T-helper 22 cell (primary cell): ENCODE data around the gene P3H3.

Experiments used
- DNase-seq: peaks from one replicate; pipeline ENCODE4 v3.0.0-alpha.2; 2020; ENCODE audit warnings: low read depth

Gene P3H3

DNA sequence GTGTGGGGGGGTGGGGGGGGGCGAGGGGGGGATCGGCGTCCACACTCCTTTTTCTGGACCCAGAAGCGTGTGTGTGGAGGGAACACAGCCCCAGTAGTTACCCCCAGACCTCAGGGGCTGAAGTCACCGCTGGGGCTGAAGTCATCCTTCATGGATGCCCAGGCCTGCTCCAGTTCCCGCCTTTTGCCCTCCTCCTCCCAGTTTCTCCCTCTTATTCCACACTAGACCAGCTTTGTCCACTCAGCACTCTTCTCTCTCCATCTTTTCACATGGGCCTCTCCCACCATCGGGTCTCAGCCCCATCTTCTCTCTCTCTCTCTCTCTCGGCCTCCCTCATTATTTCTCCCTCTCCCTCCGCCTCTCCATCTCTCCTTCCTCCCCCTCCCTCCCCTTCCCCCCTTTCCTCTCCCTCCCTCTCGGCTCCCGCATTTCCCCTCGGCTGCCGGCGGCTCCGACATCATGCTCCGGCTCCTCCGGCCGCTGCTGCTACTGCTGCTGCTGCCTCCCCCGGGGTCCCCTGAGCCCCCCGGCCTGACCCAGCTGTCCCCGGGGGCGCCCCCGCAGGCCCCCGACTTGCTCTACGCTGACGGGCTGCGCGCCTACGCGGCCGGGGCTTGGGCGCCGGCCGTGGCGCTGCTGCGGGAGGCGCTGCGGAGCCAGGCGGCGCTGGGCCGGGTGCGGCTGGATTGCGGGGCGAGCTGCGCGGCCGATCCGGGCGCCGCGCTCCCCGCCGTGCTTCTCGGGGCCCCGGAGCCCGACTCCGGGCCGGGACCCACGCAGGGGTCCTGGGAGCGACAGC is at the start of gene P3H3:
Gene P3H3, plus strand, starts transcription at position 426 of the 799 bp plus-strand sequence. Its CDS starts 34 bp downstream, at position 460.
- no peak for DNase-seq

DNA sequence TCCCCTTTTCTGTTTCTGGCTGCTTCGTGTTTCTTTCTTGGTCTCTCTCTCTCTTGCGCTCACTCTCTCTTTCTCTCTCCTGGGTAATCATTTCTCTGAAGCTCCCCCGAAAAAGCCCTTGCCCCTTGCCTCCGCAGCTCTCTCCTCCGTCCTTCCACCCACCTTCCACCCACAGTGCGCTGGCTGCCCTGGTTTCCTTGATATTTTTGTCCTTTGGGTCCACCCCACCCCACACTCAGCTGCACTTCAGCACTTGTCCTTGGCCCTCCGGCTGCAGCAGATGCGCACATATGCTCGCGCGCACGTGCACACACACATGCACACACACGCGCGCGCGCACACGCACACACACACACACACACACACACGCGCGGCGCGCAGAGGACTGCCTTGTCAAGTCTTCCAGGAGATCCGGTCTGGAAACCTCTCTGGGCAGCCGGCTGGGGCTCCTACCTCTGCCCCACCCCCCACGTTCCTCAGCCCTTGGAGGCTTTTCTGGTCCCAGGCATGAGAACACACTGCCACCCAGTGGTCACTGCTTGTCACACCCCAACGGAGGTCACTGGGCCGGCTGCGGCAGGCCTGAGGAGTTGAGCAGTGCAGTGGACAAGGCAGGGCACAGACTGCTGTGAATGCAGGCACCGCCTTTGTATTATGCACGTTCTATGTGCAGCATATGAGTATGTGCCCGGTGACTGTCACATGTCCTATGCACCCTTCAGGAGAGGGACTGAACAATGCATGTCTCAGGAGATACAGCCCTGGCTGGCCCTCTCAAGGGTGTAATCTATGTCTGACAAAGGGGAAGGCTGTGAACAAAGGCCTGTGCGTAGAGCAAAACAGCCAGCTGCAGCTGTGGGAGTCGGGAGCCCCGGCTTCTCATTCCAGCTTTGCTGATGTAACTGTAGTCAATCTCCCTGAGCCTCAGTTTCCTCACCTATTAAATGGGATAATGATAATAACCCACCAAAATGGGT is 49.3 kb upstream of the P3H3 start:
- peak; percentile 72 for DNase-seq

DNA sequence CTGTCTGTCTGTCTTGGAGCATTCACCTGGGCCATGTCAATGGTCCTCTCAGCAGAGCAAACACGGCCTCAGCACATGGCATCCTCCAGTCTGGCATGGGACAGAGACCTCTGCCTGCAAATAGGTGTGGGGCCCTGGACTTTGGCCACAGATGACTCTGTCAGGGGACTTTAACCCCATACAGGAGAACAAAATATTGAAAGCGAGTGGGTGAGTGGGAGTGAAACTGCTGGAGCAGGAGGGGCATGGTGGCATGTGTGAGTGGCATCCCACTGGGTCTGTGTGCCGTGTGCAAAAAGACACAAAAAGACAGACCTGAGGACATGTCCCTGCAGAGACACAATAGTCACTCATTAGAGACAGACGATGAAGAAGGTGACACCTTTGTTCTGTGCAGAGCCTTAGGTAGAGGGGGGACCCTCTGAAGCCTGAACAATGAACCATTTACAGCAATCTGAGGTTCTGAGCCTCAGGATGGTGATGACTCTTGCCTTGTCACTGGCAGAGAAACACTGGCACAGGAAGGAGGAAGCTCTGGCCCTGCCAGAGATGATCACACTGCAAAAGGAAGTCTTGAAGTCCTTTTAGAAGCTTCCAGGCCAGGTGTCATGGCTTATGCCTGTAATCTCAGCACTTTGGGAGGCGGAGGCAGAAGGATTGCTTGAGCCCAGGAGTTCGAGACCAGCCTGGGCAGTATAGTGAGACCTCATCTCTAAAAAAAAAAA is 48.3 kb upstream of the P3H3 start:
- no peak for DNase-seq

DNA sequence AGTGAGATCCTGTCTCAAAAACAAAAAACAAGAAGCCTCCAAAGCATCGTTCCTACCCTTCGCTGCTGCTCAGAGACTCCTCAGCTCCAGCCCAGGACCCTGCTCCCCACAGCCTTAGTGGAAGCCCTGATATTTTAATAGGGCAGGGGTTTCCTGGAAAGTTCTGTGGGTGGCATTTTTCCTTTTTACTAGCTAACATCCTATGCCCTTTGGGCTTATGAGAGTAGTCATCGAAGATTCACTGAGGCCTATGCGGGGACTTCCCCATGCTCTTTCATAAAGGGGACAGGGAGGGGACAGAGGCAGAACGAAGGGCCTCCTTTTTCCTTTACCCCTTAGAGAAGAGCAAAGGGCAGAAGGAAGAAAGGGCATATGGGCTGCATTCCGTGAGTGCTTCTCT is 47.6 kb upstream of the P3H3 start:
- DNase-seq: no peak

GRCh38 chr12:6782119-6782518 is 46.1 kb upstream of the P3H3 start:
- no peak for DNase-seq

DNA sequence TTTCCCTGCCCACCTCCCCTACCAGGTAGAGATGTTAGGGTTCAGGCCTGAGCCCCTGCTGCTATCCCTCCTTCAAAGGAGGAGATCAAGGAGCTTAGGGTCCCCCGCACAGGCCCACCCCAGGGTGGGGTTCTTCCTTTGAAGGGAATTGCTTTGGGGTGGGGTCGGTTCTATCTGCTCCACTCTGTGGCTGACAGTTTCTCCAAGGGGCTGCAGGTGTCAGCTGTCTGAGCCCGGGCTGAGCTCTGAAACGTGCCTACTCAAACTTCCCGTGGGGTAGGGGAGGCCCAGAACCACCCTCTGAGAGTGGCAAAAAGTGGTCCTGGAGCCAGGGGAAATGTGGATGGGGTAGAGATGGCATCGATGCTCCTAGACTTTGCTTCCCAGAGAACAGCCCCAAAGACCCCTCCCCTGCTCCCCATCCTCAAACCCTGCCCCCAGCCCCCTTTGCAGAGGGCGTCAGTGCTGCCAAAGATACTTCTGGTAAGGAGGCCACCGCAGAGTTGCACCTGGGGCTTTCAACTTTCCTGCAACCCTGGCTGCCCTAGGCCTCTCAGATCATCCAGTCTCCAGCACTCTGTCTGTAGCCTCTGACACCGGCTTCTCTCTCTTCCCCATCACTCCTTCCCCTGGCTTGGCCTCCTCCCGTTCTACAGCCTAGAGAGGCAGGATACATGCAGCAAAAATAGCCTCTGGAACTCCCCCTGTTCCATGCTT is 45.2 kb upstream of the P3H3 start:
- no peak for DNase-seq

DNA sequence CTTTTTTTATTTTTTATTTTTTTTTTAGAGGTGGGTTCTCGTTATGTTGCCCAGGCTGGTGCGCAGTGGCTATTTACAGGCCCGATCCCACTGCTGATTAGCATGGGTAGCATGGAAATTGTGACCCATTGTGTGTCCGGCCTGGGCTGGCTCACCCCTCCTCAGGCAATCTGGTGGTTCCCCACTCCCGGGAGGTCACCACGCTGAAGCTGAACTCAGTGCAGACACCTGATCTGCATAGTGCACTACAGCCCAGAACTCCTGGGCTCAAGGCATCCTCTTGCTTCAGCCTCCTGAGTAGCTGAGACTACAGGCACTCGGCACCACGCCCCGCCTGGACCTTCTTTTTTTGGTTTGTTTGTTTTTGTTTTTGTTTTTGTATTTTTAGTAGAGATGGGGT is 44.4 kb upstream of the P3H3 start:
- DNase-seq: no peak

DNA sequence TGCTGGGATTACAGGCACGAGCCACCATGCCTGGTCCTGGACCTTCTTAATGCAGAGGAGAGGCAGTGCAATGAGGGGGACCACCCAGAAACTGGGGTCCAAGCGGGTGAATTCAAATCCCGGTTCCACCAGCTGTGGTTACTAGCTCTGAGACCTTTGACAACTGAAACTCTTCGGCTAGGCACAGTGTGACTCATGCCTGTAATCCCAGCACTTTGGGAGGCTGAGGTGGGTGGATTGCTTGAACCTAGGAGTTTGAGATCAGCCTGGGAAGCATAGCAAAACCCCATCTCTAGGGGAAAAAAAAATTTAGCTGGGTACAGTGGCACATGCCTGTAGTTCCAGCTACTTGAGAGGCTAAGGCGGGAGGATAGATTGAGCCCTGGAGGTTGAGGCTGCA is 43.9 kb upstream of the P3H3 start:
- no peak for DNase-seq

DNA sequence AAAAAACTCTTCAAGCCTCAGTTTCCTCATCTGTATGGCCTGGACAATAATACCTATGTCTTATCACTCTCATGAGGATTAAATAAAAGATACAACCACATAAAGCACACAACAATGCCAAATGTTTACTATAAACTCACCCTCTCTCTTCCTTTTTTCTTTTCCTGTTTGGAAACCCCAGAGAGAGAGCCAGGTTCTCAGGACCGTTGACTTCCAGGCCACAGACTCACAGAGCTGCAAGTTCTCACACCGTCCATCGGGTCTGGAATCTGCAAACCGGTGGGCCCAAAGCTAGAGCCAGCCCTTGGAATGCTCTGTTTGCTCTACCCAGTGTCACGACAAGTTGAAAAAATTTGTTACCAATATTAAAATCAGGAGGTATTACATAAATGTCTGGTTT is 43.4 kb upstream of the P3H3 start:
- DNase-seq: no peak

DNA sequence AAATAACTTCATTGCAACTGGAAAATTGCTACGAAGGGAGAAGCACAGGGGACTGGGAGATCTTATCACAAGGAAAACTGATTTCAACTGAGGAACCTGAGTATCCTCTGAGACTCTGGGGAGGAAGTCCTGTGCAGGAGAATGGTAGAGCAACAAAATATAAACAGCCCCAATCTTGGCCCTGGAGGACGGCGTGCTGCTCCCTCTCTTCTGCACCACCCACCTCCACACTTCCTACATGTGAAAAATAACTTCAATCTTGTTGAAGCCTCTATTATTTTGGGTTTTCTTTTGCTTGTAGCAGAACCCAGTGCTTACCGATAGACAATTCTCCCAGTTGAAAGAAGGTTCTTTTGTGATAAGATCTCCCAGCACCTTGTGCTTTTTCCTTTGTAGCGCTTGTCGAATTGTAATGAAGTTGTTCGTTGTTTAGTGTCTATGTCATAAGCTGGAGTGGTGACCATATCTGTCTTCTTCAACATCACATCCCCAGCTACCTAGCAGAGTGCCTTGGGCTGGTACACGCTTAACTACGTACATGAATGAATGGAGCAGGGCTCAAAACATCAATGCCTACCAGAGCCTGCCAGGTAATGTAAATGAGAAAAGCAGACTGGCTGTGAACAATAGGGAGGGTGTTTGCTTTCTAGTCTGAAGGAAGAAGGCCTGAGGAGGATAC is 41.7 kb upstream of the P3H3 start:
- DNase-seq: no peak

GRCh38 chr12:6787309-6787708 is 40.9 kb upstream of the P3H3 start:
- DNase-seq: no peak

DNA sequence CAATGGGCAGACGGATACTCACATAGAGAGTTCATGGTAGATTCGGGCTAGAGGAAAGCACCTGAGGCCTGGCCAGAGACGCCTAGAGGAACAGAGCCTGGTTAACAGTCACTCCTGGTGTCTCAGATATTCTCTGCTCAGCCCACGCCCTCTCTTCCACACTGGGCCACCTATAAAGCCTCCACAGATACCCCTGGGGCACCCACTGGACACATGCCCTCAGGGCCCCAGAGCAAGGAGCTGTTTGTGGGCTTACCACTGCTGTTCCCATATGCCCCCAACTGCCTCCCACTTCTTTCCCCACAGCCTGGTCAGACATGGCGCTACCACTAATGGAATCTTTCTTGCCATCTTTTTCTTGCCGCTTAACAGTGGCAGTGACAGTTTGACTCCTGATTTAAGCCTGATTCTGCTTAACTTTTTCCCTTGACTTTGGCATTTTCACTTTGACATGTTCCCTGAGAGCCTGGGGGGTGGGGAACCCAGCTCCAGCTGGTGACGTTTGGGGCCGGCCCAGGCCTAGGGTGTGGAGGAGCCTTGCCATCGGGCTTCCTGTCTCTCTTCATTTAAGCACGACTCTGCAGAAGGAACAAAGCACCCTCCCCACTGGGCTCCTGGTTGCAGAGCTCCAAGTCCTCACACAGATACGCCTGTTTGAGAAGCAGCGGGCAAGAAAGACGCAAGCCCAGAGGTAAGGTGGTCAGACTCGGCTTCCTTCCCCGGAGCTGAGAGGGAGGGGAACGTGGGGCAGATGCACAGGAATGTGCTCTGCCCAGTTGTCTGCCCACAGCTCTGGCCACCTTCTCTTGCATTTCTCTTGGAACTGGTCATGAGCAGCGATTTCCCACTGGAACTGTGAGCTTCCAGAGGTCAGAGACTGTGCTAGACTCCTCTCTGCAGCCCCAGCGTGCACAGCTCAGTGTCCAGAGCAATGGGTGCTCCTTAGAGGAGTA is 39.0 kb upstream of the P3H3 start, which contains the start of gene CD4:
Gene CD4, plus strand, starts transcription at position 557 of the 953 bp plus-strand sequence. CDS start 10,611 bp downstream, outside the sequence.
- DNase-seq: peak; percentile 49

- DNase-seq: peak; percentile 29
Measured at GRCh38 chr12:6790496-6791150, 37.6 kb upstream of the P3H3 start.

DNA sequence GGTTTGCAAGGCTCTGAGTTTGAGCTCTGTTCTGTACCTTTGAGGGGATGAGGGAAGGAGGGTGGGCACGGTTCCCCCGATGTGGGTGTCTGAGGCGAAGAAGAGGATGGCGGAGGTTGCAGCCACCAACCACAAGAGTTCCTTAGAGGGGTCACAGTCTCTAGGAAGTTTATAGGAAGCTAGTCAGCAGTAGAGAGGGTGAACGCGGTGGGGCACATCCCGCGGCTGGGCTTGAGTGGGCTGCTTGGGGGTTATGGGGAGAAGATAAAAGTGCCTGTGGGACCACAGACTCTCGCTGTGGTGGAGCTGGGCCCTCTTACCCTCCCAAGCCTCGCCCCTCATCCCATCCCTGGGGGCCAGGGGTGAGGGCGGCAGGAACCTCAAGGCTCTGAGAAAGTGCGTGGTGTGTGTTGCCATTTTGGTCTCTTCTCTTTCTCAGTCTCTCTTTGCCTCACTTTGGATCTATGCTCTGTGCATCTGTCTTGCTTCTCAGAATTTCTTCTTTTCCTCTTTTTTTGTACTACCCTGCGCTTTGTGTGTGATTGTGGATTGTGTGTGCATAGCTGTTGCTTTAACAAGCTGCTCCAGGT is 36.2 kb upstream of the P3H3 start:
- DNase-seq: no peak

DNA sequence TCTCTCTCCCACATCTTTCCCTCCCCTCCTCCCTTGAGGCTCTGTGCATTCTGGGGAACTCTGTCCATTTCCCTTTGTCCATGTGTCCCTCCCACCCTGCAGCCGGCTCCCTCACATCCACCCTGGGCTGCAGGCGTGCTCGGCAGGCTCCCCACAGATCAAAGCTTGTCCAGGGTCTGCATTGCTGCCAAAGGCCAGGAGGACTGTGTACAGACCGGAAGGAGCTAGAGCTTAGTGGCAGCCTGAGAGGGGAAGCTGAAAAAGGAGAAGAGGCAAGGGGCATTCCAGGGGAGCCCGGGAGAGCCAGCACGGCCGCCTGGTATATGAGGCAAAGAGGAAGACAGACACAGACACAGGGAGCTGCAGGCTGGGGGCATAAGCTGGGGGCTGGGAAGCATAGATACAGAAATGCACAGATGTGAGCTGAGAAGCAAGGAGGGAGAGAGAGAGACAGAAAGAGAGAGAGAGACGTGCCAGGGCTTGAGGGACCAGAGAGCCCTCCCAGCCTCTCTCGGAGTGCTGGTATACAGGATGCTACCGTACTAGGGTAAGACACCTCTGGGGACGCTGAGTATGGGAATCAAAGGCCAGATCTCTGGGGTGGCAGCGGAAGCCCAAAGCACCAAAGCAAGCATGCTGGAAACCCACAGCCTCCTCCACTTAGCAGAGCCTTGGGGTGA is 35.5 kb upstream of the P3H3 start:
- peak; percentile 24 for DNase-seq

- DNase-seq: no peak
Measured at GRCh38 chr12:6795088-6795487, 33.1 kb upstream of the P3H3 start.

DNA sequence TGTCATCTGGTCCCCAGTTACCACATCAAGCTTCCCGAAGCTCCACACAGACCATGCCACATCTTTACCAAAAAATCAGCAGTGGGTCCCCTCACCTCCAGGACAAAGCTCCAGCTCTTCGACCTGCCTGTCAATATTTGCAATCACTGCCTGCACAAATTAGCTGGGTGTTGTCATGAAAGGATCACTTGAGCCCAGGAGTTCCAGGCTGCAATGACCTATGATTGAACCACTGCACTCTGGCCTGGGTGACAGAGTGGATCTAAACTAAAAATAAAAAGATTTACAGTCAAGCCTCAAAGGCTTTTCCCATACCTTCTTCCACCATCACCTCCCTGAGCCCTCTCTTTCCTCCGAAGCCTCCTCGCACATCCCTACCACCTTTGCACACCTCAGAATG is 31.6 kb upstream of the P3H3 start:
- DNase-seq: no peak

GRCh38 chr12:6799147-6799546 is 29.1 kb upstream of the P3H3 start:
- no peak for DNase-seq
